HEK293 (cell line): ENCODE results near the gene GLI1.

Experiments
- BCL11B ChIP-seq: fragments of 450-650 bp; formaldehyde crosslinking; IDR thresholded peaks from 2 replicates; pipeline ENCODE4 v1.5.1; 2016; ENCODE audit warnings: low read depth, missing biosample characterization, missing genetic modification characterization
- HOXA7 ChIP-seq: sonication (generic); formaldehyde crosslinking; IDR thresholded peaks from 2 replicates; pipeline ENCODE4 v1.8.1; 2022; ENCODE audit warnings: missing genetic modification reagents, borderline replicate concordance
- HOXD13 ChIP-seq: sonication (generic); formaldehyde crosslinking; IDR thresholded peaks from 2 replicates; pipeline ENCODE4 v1.8.0; 2022; ENCODE audit warnings: missing genetic modification reagents, borderline replicate concordance
- MEIS1 ChIP-seq: sonication (generic); formaldehyde crosslinking; IDR thresholded peaks from 2 replicates; pipeline ENCODE4 v1.8.1; 2022; ENCODE audit warnings: missing genetic modification reagents, mild to moderate bottlenecking, borderline replicate concordance
- MZF1 ChIP-seq: fragments of 450-650 bp; formaldehyde crosslinking; IDR thresholded peaks from 2 replicates; pipeline ENCODE4 v1.5.1; 2017; ENCODE audit warnings: missing biosample characterization, missing genetic modification characterization, borderline replicate concordance
- SCRT1 ChIP-seq: fragments of 450-650 bp; formaldehyde crosslinking; IDR thresholded peaks from 2 replicates; pipeline ENCODE4 v1.5.1; 2016; ENCODE audit warnings: missing biosample characterization, missing genetic modification characterization, borderline replicate concordance
- SP3 ChIP-seq: fragments of 450-650 bp; formaldehyde crosslinking; IDR thresholded peaks from 2 replicates; pipeline ENCODE4 v1.5.1; 2016; ENCODE audit warnings: missing biosample characterization, missing genetic modification characterization
- TRIM28 ChIP-seq: IDR thresholded peaks from 2 replicates; pipeline ENCODE4 v1.6.1; 2011; ENCODE audit warnings: low read length, control low read depth, borderline replicate concordance
- ZNF121 ChIP-seq: fragments of 450-650 bp; formaldehyde crosslinking; IDR thresholded peaks from 2 replicates; pipeline ENCODE4 v1.5.1; 2016; ENCODE audit warnings: missing biosample characterization, missing genetic modification characterization
- ZNF157 ChIP-seq: fragments of 450-650 bp; formaldehyde crosslinking; IDR thresholded peaks from 2 replicates; pipeline ENCODE4 v1.5.1; 2016; ENCODE audit warnings: missing biosample characterization, missing genetic modification characterization
- ZNF2 ChIP-seq: fragments of 450-650 bp; formaldehyde crosslinking; IDR thresholded peaks from 2 replicates; pipeline ENCODE4 v1.5.1; 2016; ENCODE audit warnings: missing biosample characterization, missing genetic modification characterization
- ZNF202 ChIP-seq: fragments of 450-650 bp; formaldehyde crosslinking; IDR thresholded peaks from 2 replicates; pipeline ENCODE4 v1.5.1; 2016; ENCODE audit warnings: missing biosample characterization, missing genetic modification characterization, borderline replicate concordance
- ZNF211 ChIP-seq: fragments of 450-650 bp; formaldehyde crosslinking; IDR thresholded peaks from 2 replicates; pipeline ENCODE4 v1.5.1; 2016; ENCODE audit warnings: low read depth, missing biosample characterization, missing genetic modification characterization
- ZNF24 ChIP-seq: fragments of 450-650 bp; formaldehyde crosslinking; IDR thresholded peaks from 2 replicates; pipeline ENCODE4 v1.5.1; 2016; ENCODE audit warnings: missing biosample characterization, missing genetic modification characterization
- ZNF521 ChIP-seq: fragments of 450-650 bp; formaldehyde crosslinking; IDR thresholded peaks from 2 replicates; pipeline ENCODE4 v1.5.1; 2017; ENCODE audit warnings: missing biosample characterization, mild to moderate bottlenecking, missing genetic modification characterization
- ZNF585B ChIP-seq: fragments of 450-650 bp; formaldehyde crosslinking; IDR thresholded peaks from 2 replicates; pipeline ENCODE4 v1.5.1; 2016; ENCODE audit warnings: missing biosample characterization, missing genetic modification characterization
- ZNF621 ChIP-seq: fragments of 450-650 bp; formaldehyde crosslinking; IDR thresholded peaks from 2 replicates; pipeline ENCODE4 v1.5.1; 2017; ENCODE audit warnings: missing biosample characterization, missing genetic modification characterization
- ZNF677 ChIP-seq: fragments of 450-650 bp; IDR thresholded peaks from 2 replicates; pipeline ENCODE4 v1.5.0; 2018; ENCODE audit warnings: missing biosample characterization, mild to moderate bottlenecking, missing genetic modification characterization, moderate library complexity
- ZNF76 ChIP-seq: fragments of 450-650 bp; formaldehyde crosslinking; IDR thresholded peaks from 2 replicates; pipeline ENCODE4; 2016; ENCODE audit warnings: low read depth, missing biosample characterization, missing genetic modification characterization, borderline replicate concordance
- ZNF768 ChIP-seq: fragments of 450-650 bp; formaldehyde crosslinking; IDR thresholded peaks from 2 replicates; pipeline ENCODE4 v1.5.1; 2018; ENCODE audit warnings: missing biosample characterization, mild to moderate bottlenecking, missing genetic modification characterization
- ZNF837 ChIP-seq: fragments of 450-650 bp; formaldehyde crosslinking; IDR thresholded peaks from 2 replicates; pipeline ENCODE4 v1.5.1; 2016; ENCODE audit warnings: missing biosample characterization, missing genetic modification characterization
- TF ChIP-seq, protein P1 (sequence below): fragments of 450-650 bp; formaldehyde crosslinking; conservative IDR thresholded peaks from 2 replicates; pipeline ENCODE4 v1.5.1; 2016; ENCODE audit warnings: low read depth, missing biosample characterization, missing genetic modification characterization
- TF ChIP-seq, protein P2 (sequence below): fragments of 450-650 bp; formaldehyde crosslinking; optimal IDR thresholded peaks from 2 replicates; pipeline ENCODE3; 2016; ENCODE audit warnings: missing biosample characterization, mild to moderate bottlenecking, missing genetic modification characterization
- TF ChIP-seq, protein P3 (sequence below): fragments of 450-650 bp; formaldehyde crosslinking; IDR thresholded peaks from 2 replicates; pipeline ENCODE4 v1.5.1; 2016; ENCODE audit warnings: missing biosample characterization, missing genetic modification characterization
- TF ChIP-seq, protein P4 (sequence below): fragments of 450-650 bp; formaldehyde crosslinking; IDR thresholded peaks from 2 replicates; pipeline ENCODE4 v1.5.1; 2017; ENCODE audit warnings: missing biosample characterization, missing genetic modification characterization
- TF ChIP-seq, protein P5 (sequence below): fragments of 450-650 bp; formaldehyde crosslinking; IDR thresholded peaks from 2 replicates; pipeline ENCODE4 v1.5.1; 2016; ENCODE audit warnings: missing biosample characterization, missing genetic modification characterization
- TF ChIP-seq, protein P6 (sequence below): fragments of 450-650 bp; IDR thresholded peaks from 2 replicates; pipeline ENCODE4 v1.5.1; 2018; ENCODE audit warnings: missing biosample characterization, mild to moderate bottlenecking, missing genetic modification characterization
- TF ChIP-seq, protein P7 (sequence below): fragments of 450-650 bp; formaldehyde crosslinking; IDR thresholded peaks from 2 replicates; pipeline ENCODE4 v1.5.1; 2016; ENCODE audit warnings: missing biosample characterization, missing genetic modification characterization

Gene GLI1

DNA sequence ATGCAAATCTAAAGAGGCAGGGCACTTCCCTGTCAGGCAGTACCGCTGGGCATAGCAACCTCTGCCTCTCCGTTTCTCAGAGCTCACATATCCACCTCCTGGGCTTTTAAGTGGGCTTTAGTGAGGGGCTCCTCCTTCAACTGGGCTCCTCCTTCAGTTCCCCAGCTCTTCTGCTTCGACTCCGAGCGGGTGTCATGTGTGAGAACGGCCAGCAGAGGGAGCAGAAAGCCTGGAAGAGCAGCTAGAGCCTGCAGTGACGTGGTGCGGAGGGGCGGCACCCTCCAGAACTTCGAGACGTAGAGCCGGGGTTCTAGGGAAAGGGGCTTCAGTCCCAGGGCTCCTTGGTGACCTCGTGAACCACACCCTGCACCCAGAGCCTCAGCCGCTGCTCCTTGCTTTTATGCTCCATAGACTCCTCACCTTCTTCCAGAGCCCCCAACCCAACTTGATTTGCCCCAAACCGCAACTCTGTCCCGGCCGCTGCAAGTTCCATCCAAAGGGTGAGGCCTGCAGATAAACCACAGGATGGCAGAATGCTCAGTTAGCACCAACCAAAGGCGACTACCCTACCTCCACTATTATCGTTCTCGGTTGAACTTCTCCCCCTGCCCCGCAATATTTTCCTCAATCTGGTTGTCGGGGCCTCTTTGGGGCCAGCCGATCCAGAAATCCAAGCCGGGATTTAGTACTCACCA, 383 bp upstream of the GLI1 start (continued):
- no peak for TF ChIP-seq ZNF768
- no peak for TF ChIP-seq ZNF157
- peak; percentile 69; the same call in 1 of the 2 replicates for TF ChIP-seq MZF1 (tag by site-specific recombination)
- peak; percentile 65 for TF ChIP-seq SP3
- TF ChIP-seq HOXA7 (CRISPR knock-in tag) = no peak
- no peak; the same call in 1 of the 2 replicates for TF ChIP-seq BCL11B (tag by site-specific recombination)
- no peak for TF ChIP-seq ZNF521 (tag by site-specific recombination)
- TF ChIP-seq, protein P1, sequence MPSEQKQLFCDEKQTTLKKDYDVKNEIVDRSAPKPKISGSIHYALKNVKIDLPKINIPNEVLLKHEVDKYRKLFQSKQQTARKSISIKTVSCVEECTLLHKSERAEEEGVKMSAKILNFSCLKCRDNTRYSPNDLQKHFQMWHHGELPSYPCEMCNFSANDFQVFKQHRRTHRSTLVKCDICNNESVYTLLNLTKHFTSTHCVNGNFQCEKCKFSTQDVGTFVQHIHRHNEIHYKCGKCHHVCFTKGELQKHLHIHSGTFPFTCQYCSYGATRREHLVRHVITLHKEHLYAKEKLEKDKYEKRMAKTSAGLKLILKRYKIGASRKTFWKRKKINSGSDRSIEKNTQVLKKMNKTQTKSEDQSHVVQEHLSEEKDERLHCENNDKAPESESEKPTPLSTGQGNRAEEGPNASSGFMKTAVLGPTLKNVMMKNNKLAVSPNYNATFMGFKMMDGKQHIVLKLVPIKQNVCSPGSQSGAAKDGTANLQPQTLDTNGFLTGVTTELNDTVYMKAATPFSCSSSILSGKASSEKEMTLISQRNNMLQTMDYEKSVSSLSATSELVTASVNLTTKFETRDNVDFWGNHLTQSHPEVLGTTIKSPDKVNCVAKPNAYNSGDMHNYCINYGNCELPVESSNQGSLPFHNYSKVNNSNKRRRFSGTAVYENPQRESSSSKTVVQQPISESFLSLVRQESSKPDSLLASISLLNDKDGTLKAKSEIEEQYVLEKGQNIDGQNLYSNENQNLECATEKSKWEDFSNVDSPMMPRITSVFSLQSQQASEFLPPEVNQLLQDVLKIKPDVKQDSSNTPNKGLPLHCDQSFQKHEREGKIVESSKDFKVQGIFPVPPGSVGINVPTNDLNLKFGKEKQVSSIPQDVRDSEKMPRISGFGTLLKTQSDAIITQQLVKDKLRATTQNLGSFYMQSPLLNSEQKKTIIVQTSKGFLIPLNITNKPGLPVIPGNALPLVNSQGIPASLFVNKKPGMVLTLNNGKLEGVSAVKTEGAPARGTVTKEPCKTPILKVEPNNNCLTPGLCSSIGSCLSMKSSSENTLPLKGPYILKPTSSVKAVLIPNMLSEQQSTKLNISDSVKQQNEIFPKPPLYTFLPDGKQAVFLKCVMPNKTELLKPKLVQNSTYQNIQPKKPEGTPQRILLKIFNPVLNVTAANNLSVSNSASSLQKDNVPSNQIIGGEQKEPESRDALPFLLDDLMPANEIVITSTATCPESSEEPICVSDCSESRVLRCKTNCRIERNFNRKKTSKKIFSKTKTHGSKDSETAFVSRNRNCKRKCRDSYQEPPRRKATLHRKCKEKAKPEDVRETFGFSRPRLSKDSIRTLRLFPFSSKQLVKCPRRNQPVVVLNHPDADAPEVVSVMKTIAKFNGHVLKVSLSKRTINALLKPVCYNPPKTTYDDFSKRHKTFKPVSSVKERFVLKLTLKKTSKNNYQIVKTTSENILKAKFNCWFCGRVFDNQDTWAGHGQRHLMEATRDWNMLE (tag by site-specific recombination) = no peak
- no peak for TF ChIP-seq ZNF202 (tag by site-specific recombination)
- TF ChIP-seq ZNF211 (tag by site-specific recombination) = no peak
- TF ChIP-seq, protein P2, sequence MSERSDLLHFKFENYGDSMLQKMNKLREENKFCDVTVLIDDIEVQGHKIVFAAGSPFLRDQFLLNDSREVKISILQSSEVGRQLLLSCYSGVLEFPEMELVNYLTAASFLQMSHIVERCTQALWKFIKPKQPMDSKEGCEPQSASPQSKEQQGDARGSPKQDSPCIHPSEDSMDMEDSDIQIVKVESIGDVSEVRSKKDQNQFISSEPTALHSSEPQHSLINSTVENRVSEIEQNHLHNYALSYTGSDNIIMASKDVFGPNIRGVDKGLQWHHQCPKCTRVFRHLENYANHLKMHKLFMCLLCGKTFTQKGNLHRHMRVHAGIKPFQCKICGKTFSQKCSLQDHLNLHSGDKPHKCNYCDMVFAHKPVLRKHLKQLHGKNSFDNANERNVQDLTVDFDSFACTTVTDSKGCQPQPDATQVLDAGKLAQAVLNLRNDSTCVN = no peak
- 0 out of 2 replicates have a peak, but pooled peaks have one; percentile 45 for TF ChIP-seq ZNF2 (tag by site-specific recombination)
- peak; percentile 87; the same call in 1 of the 2 replicates for TF ChIP-seq ZNF121 (tag by site-specific recombination)
- no peak for TF ChIP-seq ZNF585B
- TF ChIP-seq, protein P3, sequence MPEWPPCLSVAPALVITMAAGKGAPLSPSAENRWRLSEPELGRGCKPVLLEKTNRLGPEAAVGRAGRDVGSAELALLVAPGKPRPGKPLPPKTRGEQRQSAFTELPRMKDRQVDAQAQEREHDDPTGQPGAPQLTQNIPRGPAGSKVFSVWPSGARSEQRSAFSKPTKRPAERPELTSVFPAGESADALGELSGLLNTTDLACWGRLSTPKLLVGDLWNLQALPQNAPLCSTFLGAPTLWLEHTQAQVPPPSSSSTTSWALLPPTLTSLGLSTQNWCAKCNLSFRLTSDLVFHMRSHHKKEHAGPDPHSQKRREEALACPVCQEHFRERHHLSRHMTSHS (tag by site-specific recombination) = no peak
- no peak for TF ChIP-seq ZNF621 (tag by site-specific recombination)
- no peak for TF ChIP-seq ZNF837 (tag by site-specific recombination)
- no peak; the same call in 1 of the 2 replicates for TF ChIP-seq ZNF24 (tag by site-specific recombination)
- TF ChIP-seq ZNF677 (tag by site-specific recombination) = no peak
- no peak for TF ChIP-seq SCRT1 (tag by site-specific recombination)
- TF ChIP-seq, protein P4, sequence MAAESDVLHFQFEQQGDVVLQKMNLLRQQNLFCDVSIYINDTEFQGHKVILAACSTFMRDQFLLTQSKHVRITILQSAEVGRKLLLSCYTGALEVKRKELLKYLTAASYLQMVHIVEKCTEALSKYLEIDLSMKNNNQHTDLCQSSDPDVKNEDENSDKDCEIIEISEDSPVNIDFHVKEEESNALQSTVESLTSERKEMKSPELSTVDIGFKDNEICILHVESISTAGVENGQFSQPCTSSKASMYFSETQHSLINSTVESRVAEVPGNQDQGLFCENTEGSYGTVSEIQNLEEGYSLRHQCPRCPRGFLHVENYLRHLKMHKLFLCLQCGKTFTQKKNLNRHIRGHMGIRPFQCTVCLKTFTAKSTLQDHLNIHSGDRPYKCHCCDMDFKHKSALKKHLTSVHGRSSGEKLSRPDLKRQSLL (tag by site-specific recombination) = peak; percentile 88
- TF ChIP-seq TRIM28 = no peak
- no peak for TF ChIP-seq MEIS1 (CRISPR knock-in tag)
- TF ChIP-seq, protein P5, sequence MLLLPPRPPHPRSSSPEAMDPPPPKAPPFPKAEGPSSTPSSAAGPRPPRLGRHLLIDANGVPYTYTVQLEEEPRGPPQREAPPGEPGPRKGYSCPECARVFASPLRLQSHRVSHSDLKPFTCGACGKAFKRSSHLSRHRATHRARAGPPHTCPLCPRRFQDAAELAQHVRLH = peak; percentile 76
- TF ChIP-seq, protein P6, sequence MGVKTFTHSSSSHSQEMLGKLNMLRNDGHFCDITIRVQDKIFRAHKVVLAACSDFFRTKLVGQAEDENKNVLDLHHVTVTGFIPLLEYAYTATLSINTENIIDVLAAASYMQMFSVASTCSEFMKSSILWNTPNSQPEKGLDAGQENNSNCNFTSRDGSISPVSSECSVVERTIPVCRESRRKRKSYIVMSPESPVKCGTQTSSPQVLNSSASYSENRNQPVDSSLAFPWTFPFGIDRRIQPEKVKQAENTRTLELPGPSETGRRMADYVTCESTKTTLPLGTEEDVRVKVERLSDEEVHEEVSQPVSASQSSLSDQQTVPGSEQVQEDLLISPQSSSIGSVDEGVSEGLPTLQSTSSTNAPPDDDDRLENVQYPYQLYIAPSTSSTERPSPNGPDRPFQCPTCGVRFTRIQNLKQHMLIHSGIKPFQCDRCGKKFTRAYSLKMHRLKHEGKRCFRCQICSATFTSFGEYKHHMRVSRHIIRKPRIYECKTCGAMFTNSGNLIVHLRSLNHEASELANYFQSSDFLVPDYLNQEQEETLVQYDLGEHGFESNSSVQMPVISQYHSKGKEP (tag by site-specific recombination) = peak; percentile 41; the same call in 1 of the 2 replicates
- TF ChIP-seq ZNF76 (tag by site-specific recombination) = peak; percentile 64
- TF ChIP-seq HOXD13 (CRISPR knock-in tag) = no peak
- TF ChIP-seq, protein P7, sequence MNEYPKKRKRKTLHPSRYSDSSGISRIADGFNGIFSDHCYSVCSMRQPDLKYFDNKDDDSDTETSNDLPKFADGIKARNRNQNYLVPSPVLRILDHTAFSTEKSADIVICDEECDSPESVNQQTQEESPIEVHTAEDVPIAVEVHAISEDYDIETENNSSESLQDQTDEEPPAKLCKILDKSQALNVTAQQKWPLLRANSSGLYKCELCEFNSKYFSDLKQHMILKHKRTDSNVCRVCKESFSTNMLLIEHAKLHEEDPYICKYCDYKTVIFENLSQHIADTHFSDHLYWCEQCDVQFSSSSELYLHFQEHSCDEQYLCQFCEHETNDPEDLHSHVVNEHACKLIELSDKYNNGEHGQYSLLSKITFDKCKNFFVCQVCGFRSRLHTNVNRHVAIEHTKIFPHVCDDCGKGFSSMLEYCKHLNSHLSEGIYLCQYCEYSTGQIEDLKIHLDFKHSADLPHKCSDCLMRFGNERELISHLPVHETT (tag by site-specific recombination) = peak; percentile 59; the same call in 1 of the 2 replicates
